ENCODE data around the gene MBNL1.

The MBNL1 gene

DNA sequence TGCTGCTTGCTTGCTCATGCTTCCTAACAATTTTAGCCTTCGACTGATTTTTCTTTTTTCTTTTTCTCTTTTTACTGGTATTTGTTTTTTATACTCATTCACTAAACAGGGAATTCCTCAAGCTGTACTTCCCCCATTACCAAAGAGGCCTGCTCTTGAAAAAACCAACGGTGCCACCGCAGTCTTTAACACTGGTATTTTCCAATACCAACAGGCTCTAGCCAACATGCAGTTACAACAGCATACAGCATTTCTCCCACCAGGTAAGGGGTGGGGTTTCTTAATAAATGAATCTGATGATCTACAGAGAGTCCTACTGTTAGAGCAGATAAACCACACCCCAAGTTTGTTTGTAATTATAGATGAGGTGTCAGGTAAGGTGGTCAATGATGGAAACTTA, 178.8 kb downstream of the MBNL1 start:
- H3K4me1 Mint-ChIP-seq (ENCODE audit: low read depth) = peaks cover 45% of the 10 kb centered on the region
- H3K27me3 Mint-ChIP-seq (ENCODE audit: low read depth) = no peaks in the 10 kb centered on the region
- peak overlapping the region; percentile 6 for H3K27ac Mint-ChIP-seq
- no peak overlapping the region for H3K4me3 Mint-ChIP-seq
- H3K36me3 Mint-ChIP-seq (ENCODE audit: low read depth) = peaks cover 42% of the 10 kb centered on the region
- no peaks in the 10 kb centered on the region for H3K9me3 Mint-ChIP-seq

DNA sequence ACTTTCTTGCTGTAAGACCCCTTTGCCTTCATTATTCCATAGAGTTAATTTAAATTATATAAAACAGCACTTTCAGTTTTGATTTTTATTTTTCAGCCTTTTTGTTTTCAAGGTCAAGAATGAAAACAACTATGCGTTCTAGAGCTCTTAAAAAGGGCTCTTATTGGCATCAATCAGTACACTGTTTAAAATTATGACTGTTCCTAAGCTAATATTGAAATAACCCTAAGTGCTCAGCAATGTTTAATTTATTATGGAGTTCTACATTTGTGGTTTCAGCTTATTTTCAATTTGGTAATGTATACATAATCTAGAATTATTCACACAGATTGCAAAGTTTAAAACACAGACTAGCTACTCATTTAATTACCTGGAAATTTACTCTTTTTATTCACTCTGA, 179.4 kb downstream of the MBNL1 start:
- peaks cover 44% of the 10 kb centered on the region for H3K36me3 Mint-ChIP-seq (ENCODE audit: low read depth)
- H3K27ac Mint-ChIP-seq = no peak overlapping the region
- peaks cover 42% of the 10 kb centered on the region for H3K4me1 Mint-ChIP-seq (ENCODE audit: low read depth)
- H3K27me3 Mint-ChIP-seq (ENCODE audit: low read depth) = no peaks in the 10 kb centered on the region
- no peaks in the 10 kb centered on the region for H3K9me3 Mint-ChIP-seq
- no peak overlapping the region for H3K4me3 Mint-ChIP-seq

- no peak overlapping the region for H3K4me3 Mint-ChIP-seq
- H3K27me3 Mint-ChIP-seq (ENCODE audit: low read depth) = no peaks in the 10 kb centered on the region
- H3K36me3 Mint-ChIP-seq (ENCODE audit: low read depth) = peaks cover 35% of the 10 kb centered on the region
- H3K27ac Mint-ChIP-seq = peak overlapping the region; percentile 59
- H3K9me3 Mint-ChIP-seq = no peaks in the 10 kb centered on the region
- H3K4me1 Mint-ChIP-seq (ENCODE audit: low read depth) = peaks cover 28% of the 10 kb centered on the region
These were observed 183.6 kb downstream of the MBNL1 start for GRCh38 chr3:152452318-152452717.

GRCh38 chr3:152454076-152454875, 185.5 kb downstream of the MBNL1 start:
- no peaks in the 10 kb centered on the region for H3K9me3 Mint-ChIP-seq
- peaks cover 40% of the 10 kb centered on the region for H3K36me3 Mint-ChIP-seq (ENCODE audit: low read depth)
- H3K4me3 Mint-ChIP-seq = no peak overlapping the region
- H3K27me3 Mint-ChIP-seq (ENCODE audit: low read depth) = no peaks in the 10 kb centered on the region
- no peak overlapping the region for H3K27ac Mint-ChIP-seq
- peaks cover 36% of the 10 kb centered on the region for H3K4me1 Mint-ChIP-seq (ENCODE audit: low read depth)

GRCh38 chr3:152455989-152456388, 187.3 kb downstream of the MBNL1 start:
- Mint-ChIP-seq H3K27me3 (ENCODE audit: low read depth) (no peaks in the 10 kb centered on the region), H3K4me1 (ENCODE audit: low read depth) (peaks cover 34% of the 10 kb centered on the region), H3K36me3 (ENCODE audit: low read depth) (peaks cover 42% of the 10 kb centered on the region), H3K9me3 (no peaks in the 10 kb centered on the region), H3K4me3 (no peak overlapping the region), H3K27ac (no peak overlapping the region)

DNA sequence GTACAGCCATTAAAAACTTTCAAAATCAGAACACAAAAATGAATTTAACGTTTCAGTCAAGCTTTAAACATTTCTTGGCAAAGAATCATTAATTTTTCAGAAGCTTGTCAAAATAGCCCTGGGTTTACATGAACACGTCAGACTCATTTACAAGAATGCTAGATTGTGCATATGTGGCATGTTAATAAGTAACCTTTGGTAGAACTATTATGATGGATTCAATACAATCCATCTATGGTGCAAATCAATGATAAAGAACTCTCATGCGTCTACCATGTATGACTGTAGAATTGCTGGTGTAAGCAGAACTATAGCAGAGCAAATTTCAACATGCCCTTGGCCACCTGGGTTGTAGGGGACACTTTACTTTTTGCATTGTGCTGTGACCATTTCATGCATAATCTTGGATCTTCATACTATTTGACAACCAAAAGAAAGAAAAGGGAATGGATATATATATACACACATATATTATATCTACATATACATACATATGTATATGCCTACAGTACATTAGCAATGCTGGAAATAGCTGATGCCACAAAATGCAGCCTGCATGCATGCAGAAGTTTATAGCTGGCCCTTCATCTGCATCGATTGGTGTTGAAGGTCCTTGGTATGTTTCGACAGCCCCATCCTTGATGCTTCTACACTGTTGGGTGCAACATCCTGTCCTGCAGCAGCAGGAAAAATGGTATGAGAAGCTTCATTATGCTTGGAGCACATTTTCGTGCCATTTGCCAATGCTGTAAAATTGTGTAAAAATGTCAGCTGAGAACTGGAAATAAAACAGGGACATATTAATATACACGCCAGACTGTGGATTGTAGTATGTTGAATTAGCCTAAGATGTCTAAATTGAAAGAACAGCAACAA, 189.0 kb downstream of the MBNL1 start:
- Mint-ChIP-seq H3K4me3 (no peak overlapping the region), H3K9me3 (no peaks in the 10 kb centered on the region)

DNA sequence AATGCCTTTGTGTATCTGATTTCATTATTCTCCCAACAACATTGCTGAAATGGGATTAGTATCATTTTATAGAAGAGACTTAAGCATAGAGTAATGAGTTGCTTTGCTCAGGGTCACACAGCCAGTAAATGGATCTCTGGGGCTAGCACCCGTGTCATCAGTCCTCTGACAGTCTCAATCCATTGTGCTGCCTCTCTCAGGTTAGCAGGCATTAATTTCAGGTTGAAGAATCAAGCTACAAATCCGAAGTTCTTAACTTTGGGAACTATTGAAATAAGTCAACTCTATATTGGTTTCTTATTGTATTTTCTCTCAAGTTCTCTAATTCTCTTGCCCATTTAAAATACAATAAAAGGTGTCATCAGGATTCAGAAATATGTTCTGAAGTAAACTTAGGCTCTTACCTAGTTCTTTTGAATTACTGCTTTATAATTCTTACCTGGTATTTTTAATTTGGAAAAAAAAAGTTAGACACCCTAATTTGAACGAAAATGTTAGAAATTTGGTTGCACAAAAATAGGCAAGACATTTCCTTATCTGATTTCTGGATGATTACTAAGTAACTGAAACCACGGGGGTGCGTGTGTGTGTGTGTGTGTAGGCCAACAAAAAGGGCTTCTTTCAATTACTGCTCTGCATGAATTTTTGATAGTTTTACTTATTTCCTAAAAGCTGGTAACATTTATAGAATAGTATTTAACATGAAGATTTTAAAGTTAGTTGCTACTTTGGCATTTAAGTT, 189.8 kb downstream of the MBNL1 start:
- peak overlapping the region; percentile 43 for H3K27ac Mint-ChIP-seq
- H3K4me3 Mint-ChIP-seq = no peak overlapping the region
- H3K36me3 Mint-ChIP-seq (ENCODE audit: low read depth) = peaks cover 34% of the 10 kb centered on the region

More for the DNA sequence above, 189.0 kb downstream of the MBNL1 start:
- H3K27ac Mint-ChIP-seq = no peak overlapping the region
- H3K36me3 Mint-ChIP-seq (ENCODE audit: low read depth) = peaks cover 34% of the 10 kb centered on the region
- peaks cover 24% of the 10 kb centered on the region for H3K4me1 Mint-ChIP-seq (ENCODE audit: low read depth)
- H3K27me3 Mint-ChIP-seq (ENCODE audit: low read depth) = no peaks in the 10 kb centered on the region

GRCh38 chr3:152459118-152459515, 190.4 kb downstream of the MBNL1 start:
- H3K4me1 Mint-ChIP-seq (ENCODE audit: low read depth) = peaks cover 23% of the 10 kb centered on the region
- H3K9me3 Mint-ChIP-seq = no peaks in the 10 kb centered on the region
- no peak overlapping the region for H3K4me3 Mint-ChIP-seq
- no peaks in the 10 kb centered on the region for H3K27me3 Mint-ChIP-seq (ENCODE audit: low read depth)
- H3K27ac Mint-ChIP-seq = no peak overlapping the region
- H3K36me3 Mint-ChIP-seq (ENCODE audit: low read depth) = peaks cover 36% of the 10 kb centered on the region

More for the DNA sequence above, 189.8 kb downstream of the MBNL1 start:
- Mint-ChIP-seq H3K9me3 (no peaks in the 10 kb centered on the region), H3K4me1 (ENCODE audit: low read depth) (peaks cover 23% of the 10 kb centered on the region), H3K27me3 (ENCODE audit: low read depth) (no peaks in the 10 kb centered on the region)

GRCh38 chr3:152459572-152459971, 190.8 kb downstream of the MBNL1 start:
- H3K36me3 Mint-ChIP-seq (ENCODE audit: low read depth) = peaks cover 35% of the 10 kb centered on the region
- H3K4me3 Mint-ChIP-seq = no peak overlapping the region
- no peak overlapping the region for H3K27ac Mint-ChIP-seq

DNA sequence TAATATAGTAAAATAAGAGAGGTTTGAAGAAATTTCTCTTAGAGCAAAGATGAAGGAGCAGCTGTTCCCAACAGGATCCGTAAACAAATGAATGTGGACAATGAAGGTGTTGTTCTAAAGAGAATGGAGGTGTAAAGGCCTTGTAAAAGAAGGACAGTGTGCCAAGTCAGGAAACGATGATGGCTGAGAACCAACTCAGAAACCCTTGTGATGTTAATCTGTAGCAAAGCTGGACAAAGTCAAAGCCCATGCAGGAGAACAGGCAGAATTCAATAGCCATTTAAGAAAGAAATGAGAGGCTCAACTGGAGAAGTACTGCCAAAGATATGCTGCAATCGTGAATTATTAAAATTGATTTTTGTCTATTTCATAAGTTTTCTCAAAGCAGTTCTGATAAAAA, 192.2 kb downstream of the MBNL1 start:
- Mint-ChIP-seq H3K4me3 (no peak overlapping the region), H3K36me3 (ENCODE audit: low read depth) (peaks cover 39% of the 10 kb centered on the region)

More at GRCh38 chr3:152459572-152459971, 190.8 kb downstream of the MBNL1 start:
- no peaks in the 10 kb centered on the region for H3K9me3 Mint-ChIP-seq
- H3K4me1 Mint-ChIP-seq (ENCODE audit: low read depth) = peaks cover 23% of the 10 kb centered on the region
- H3K27me3 Mint-ChIP-seq (ENCODE audit: low read depth) = no peaks in the 10 kb centered on the region

DNA sequence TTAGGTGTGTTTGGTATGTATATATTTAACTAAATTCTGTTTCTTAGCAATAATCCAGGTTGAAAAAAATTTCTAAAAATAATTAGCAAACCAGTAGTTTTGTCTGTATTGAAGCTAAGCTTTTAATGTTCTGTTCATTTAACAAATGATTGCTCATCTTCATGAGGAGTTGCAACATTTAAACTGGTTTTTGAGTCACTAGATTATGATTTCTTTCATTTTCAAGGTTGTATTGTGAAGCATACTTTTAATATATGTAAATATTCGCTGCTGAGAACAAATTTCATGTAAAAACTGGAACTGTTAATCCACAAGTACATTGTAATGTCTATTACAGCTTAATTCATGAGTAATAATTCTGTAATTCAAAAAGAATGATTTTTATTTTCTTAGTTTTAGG, 192.7 kb downstream of the MBNL1 start:
- Mint-ChIP-seq H3K27ac (no peak overlapping the region), H3K27me3 (ENCODE audit: low read depth) (no peaks in the 10 kb centered on the region), H3K4me3 (no peak overlapping the region), H3K36me3 (ENCODE audit: low read depth) (peaks cover 37% of the 10 kb centered on the region), H3K9me3 (no peaks in the 10 kb centered on the region), H3K4me1 (ENCODE audit: low read depth) (peaks cover 16% of the 10 kb centered on the region)

More for the DNA sequence above, 192.2 kb downstream of the MBNL1 start:
- H3K27me3 Mint-ChIP-seq (ENCODE audit: low read depth) = no peaks in the 10 kb centered on the region
- H3K4me1 Mint-ChIP-seq (ENCODE audit: low read depth) = peaks cover 19% of the 10 kb centered on the region
- no peak overlapping the region for H3K27ac Mint-ChIP-seq
- no peaks in the 10 kb centered on the region for H3K9me3 Mint-ChIP-seq

GRCh38 chr3:152466784-152467183, 198.1 kb downstream of the MBNL1 start:
- Mint-ChIP-seq H3K27ac (peak overlapping the region; percentile 75), H3K36me3 (ENCODE audit: low read depth) (peaks cover 21% of the 10 kb centered on the region), H3K4me1 (ENCODE audit: low read depth) (peaks cover 7% of the 10 kb centered on the region), H3K9me3 (no peaks in the 10 kb centered on the region), H3K27me3 (ENCODE audit: low read depth) (no peaks in the 10 kb centered on the region), H3K4me3 (no peak overlapping the region)

GRCh38 chr3:152469248-152470025, 200.7 kb downstream of the MBNL1 start:
- peaks cover 11% of the 10 kb centered on the region for H3K27me3 Mint-ChIP-seq (ENCODE audit: low read depth)
- peaks cover 18% of the 10 kb centered on the region for H3K36me3 Mint-ChIP-seq (ENCODE audit: low read depth)
- H3K27ac Mint-ChIP-seq = no peak overlapping the region
- no peak overlapping the region for H3K4me3 Mint-ChIP-seq
- no peaks in the 10 kb centered on the region for H3K9me3 Mint-ChIP-seq
- peaks cover 11% of the 10 kb centered on the region for H3K4me1 Mint-ChIP-seq (ENCODE audit: low read depth)

DNA sequence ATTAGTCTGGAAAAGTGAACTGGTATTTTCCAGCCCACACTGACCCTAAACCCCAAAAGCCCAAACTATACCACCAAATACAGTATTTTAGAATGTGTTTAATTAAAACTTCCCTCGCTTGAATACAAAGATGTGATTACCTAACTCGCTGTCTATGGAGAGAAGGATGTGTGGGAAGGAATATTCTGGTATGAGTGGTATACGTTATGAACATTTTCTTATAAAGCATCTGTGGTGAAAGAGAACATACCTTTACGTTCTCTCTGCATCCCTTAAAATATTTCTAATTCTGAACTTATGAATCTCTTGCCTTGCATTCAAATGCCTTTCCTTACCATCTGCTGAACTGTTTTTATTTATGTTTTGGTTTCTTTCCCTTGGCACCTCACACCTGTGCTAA, 201.4 kb downstream of the MBNL1 start:
- Mint-ChIP-seq H3K36me3 (ENCODE audit: low read depth) (peaks cover 13% of the 10 kb centered on the region), H3K4me3 (no peak overlapping the region), H3K4me1 (ENCODE audit: low read depth) (peaks cover 11% of the 10 kb centered on the region), H3K9me3 (no peaks in the 10 kb centered on the region), H3K27ac (no peak overlapping the region), H3K27me3 (ENCODE audit: low read depth) (peaks cover 11% of the 10 kb centered on the region)

All from T-helper 1 cell treated with Interleukin-12 subunit alpha and Interleukin-12 subunit beta and Interleukin-4 antibody, amounts not matched to agents 30 μg/mL and 1 μg/mL, for 36 hours (primary cell).